Tibial nerve (tissue), 3 donors: Measurements from ENCODE around the gene CTNNA2.

ENCODE experiments used
- CTCF ChIP-seq, 5 experiments: fragments of 200-600 bp in 3 of 5; fragments of 450-650 bp in 2 of 5; sonication (generic) in 3 of 5; IDR thresholded peaks; one replicate each; pipeline ENCODE4 v1.5.1; 2016 to 2019; ENCODE audit warnings: antibody characterized with exemption in 5 of 5, mild to moderate bottlenecking in 3 of 5, moderate library complexity in 2 of 5
- POLR2A ChIP-seq, 2 donors: fragments of 450-650 bp; IDR thresholded peaks; one replicate each; pipeline ENCODE4 v1.6.1; 2017; ENCODE audit warnings: antibody characterized with exemption in 2 of 2, mild to moderate bottlenecking in 2 of 2, moderate library complexity in 2 of 2

- TF ChIP-seq CTCF (IDR thresholded peaks at IDR 0.05): no peak
- TF ChIP-seq POLR2A (IDR thresholded peaks at IDR 0.05): no peak
Measured at GRCh38 chr2:80233333-80233732, 720.5 kb downstream of the CTNNA2 start.
